Measurements from ENCODE around the gene ACO2. TPM values are rescaled to one million over a fixed set of nuclear protein-coding genes. Genes with fewer than 3 reads are reported as not detected.
A peak's percentile ranks its signal among the peaks of the same experiment; 100 is the strongest.
"Not testable (repeated sequence)": the region's sequence is repeated elsewhere in the genome, so short reads cannot be mapped to it uniquely, and the experiment has no call there.

Gene ACO2
- total RNA-seq, 1 donor: 57.9 TPM

DNA sequence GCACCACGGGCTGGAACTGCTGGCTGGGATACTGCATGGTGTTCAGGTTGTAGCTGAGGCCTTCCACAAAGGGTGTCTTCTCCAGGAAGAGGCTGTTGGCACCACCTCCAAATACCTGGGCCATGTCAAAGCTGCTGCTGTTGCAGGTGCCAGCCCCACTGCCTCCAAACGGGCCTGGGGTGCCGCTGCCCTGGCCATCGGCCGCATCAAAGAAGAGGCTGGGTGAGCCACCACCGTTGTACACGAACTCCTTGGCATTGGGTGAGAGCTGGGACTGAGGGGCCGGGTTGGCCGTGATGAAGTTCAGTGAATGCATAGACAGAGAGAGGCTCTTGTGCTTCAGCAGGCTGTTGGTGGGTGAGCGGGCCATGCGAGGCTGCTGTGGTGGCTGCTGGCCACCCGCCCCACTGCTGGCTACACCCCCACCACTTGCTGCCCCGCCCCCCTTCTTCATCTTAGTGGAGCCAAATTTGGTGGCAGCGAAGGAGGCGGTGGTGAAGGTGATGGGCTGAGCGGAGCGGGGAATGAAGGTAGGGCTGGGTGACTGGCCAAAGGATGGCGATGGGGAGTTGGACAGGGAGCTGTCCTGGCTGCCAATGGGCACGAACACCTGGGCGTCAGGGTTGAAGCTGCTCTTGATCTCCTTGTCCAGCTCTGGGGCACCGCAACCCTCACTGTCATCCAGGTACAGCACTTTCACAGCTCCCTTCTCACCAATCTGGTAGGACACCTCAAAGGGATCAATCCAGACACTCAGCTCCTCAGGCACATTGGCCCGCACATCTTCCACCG lies 32.4 kb upstream of the ACO2 start:
- H3K4me2 ChIP-seq (ENCODE audit: insufficient read depth, low read length): no peak overlapping the region
- peaks cover 76% of the 10 kb centered on the region for H4K20me1 ChIP-seq (ENCODE audit: insufficient read depth, low read length)
- H3K36me3 ChIP-seq (ENCODE audit: insufficient read depth, low read length): peaks cover 76% of the 10 kb centered on the region
- no peak overlapping the region for H2AFZ ChIP-seq (ENCODE audit: low read length)
- H3K27ac ChIP-seq (ENCODE audit: low read depth, low read length): no peak overlapping the region
- TF ChIP-seq, protein P1, sequence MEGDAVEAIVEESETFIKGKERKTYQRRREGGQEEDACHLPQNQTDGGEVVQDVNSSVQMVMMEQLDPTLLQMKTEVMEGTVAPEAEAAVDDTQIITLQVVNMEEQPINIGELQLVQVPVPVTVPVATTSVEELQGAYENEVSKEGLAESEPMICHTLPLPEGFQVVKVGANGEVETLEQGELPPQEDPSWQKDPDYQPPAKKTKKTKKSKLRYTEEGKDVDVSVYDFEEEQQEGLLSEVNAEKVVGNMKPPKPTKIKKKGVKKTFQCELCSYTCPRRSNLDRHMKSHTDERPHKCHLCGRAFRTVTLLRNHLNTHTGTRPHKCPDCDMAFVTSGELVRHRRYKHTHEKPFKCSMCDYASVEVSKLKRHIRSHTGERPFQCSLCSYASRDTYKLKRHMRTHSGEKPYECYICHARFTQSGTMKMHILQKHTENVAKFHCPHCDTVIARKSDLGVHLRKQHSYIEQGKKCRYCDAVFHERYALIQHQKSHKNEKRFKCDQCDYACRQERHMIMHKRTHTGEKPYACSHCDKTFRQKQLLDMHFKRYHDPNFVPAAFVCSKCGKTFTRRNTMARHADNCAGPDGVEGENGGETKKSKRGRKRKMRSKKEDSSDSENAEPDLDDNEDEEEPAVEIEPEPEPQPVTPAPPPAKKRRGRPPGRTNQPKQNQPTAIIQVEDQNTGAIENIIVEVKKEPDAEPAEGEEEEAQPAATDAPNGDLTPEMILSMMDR (IDR thresholded peaks at IDR 0.05; ENCODE audit: extremely low read depth, low read depth, low read length): no peak
- no peak for DNase-seq (ENCODE audit: insufficient read length, low spot score, missing footprints)
- H3K79me2 ChIP-seq (ENCODE audit: insufficient read depth, low read length): peaks cover 88% of the 10 kb centered on the region
- no peaks in the 10 kb centered on the region for H3K27me3 ChIP-seq (ENCODE audit: insufficient read depth, low read length)
- no peak overlapping the region for H3K4me3 ChIP-seq (ENCODE audit: insufficient read depth, low read length)
- no peaks in the 10 kb centered on the region for H3K4me1 ChIP-seq (ENCODE audit: insufficient read depth, low read length)
- H3K9me3 ChIP-seq (ENCODE audit: low read depth, low read length): no peaks in the 10 kb centered on the region

DNA sequence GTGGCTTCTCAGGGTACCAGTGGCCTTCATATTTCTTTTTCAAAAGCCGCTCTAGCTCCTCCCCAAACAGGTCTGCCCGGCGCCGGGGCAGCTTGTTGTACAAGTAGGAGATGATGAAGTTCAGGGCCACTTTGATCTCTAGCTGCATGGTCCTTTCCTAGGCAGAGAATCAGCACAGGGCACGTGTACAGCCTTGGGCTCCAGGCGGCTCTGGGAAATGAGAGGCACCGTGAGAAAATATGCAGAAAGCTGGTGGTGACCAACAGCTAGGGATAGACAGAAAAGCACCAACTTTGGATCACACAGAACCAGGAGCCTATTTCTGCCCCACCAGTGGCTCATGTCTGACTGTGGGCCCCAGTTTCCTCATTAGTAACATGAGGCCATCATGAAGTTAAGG lies 31.7 kb upstream of the ACO2 start:
- TF ChIP-seq, protein P1 (IDR thresholded peaks at IDR 0.05; ENCODE audit: extremely low read depth, low read depth, low read length): no peak
- no peak overlapping the region for H2AFZ ChIP-seq (ENCODE audit: low read length)
- H3K9me3 ChIP-seq (ENCODE audit: low read depth, low read length): no peaks in the 10 kb centered on the region
- H3K27ac ChIP-seq (ENCODE audit: low read depth, low read length): no peak overlapping the region
- H3K4me1 ChIP-seq (ENCODE audit: insufficient read depth, low read length): no peaks in the 10 kb centered on the region
- H3K4me3 ChIP-seq (ENCODE audit: insufficient read depth, low read length): no peak overlapping the region
- peaks cover 90% of the 10 kb centered on the region for H3K79me2 ChIP-seq (ENCODE audit: insufficient read depth, low read length)
- peaks cover 72% of the 10 kb centered on the region for H3K36me3 ChIP-seq (ENCODE audit: insufficient read depth, low read length)
- no peaks in the 10 kb centered on the region for H3K27me3 ChIP-seq (ENCODE audit: insufficient read depth, low read length)
- DNase-seq (ENCODE audit: insufficient read length, low spot score, missing footprints): no peak
- peaks cover 74% of the 10 kb centered on the region for H4K20me1 ChIP-seq (ENCODE audit: insufficient read depth, low read length)
- no peak overlapping the region for H3K4me2 ChIP-seq (ENCODE audit: insufficient read depth, low read length)

DNA sequence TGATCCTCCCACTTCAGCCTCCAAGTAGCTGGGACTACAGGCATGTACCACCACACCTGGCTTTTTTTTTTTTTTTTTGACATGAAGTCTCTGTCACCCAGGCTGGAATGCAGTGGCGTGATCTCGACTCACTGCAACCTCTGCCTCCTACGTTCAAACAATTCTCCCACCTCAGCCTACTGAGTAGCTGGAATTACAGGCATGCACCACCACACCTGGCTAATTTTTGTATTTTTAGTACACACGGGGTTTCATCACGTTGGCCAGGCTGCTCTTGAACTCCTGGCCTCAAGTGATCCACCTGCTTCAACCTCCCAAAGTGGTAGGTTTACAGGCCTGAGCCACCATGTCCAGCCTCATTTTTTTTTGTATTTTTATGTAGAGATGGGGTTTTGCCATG lies 28.4 kb upstream of the ACO2 start:
- not testable (repeated sequence) for H3K4me2 ChIP-seq (ENCODE audit: insufficient read depth, low read length); H3K27me3 ChIP-seq (ENCODE audit: insufficient read depth, low read length); H2AFZ ChIP-seq (ENCODE audit: low read length); DNase-seq (ENCODE audit: insufficient read length, low spot score, missing footprints); H3K9me3 ChIP-seq (ENCODE audit: low read depth, low read length); H3K27ac ChIP-seq (ENCODE audit: low read depth, low read length); H3K4me3 ChIP-seq (ENCODE audit: insufficient read depth, low read length)
- H3K79me2 ChIP-seq (ENCODE audit: insufficient read depth, low read length): peaks cover 96% of the 10 kb centered on the region
- peaks cover 79% of the 10 kb centered on the region for H4K20me1 ChIP-seq (ENCODE audit: insufficient read depth, low read length)
- H3K4me1 ChIP-seq (ENCODE audit: insufficient read depth, low read length): peaks cover 12% of the 10 kb centered on the region
- H3K36me3 ChIP-seq (ENCODE audit: insufficient read depth, low read length): peaks cover 53% of the 10 kb centered on the region

DNA sequence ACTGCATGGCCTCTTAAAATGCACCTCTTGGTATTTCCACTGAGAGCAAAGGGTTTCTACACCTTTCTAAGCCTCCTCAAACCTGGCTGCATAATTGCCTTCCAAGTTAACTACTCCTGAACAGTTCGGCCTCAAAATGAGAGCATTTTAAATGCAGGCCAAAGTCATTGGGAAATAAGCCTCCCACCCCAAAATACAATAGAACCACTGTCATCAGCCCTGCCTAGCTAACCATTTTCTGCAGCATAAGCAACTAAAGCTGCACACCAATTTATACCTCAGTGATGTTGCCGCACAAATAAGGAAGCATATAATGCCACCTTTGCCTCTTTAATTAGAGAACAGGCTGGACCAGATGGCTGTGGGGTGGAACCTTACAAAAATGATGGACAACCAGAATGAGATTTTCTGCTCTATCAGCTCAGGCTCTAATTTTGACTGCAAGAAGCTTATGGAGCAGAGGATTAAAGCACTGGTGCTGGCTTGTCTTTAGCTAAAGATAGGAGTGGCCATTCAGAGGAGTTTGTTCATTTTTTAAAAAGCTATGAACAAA lies 26.6 kb upstream of the ACO2 start:
- Histone ChIP-seq H2AFZ (ENCODE audit: low read length) (no peak overlapping the region), H3K9me3 (ENCODE audit: low read depth, low read length) (no peaks in the 10 kb centered on the region), H3K4me2 (ENCODE audit: insufficient read depth, low read length) (peak overlapping the region; percentile 15), H3K27me3 (ENCODE audit: insufficient read depth, low read length) (no peaks in the 10 kb centered on the region), H3K4me1 (ENCODE audit: insufficient read depth, low read length) (peaks cover 12% of the 10 kb centered on the region), H4K20me1 (ENCODE audit: insufficient read depth, low read length) (peaks cover 63% of the 10 kb centered on the region), H3K36me3 (ENCODE audit: insufficient read depth, low read length) (peaks cover 35% of the 10 kb centered on the region), H3K79me2 (ENCODE audit: insufficient read depth, low read length) (peaks cover 89% of the 10 kb centered on the region), H3K4me3 (ENCODE audit: insufficient read depth, low read length) (no peak overlapping the region), H3K27ac (ENCODE audit: low read depth, low read length) (peak overlapping the region; percentile 15)
- TF ChIP-seq, protein P1 (IDR thresholded peaks at IDR 0.05; ENCODE audit: extremely low read depth, low read depth, low read length): no peak
- no peak for DNase-seq (ENCODE audit: insufficient read length, low spot score, missing footprints)

All from osteoblast (primary cell).